Measurements from ENCODE around the gene SMOC2. TPM values are rescaled to one million over a fixed set of nuclear protein-coding genes. Genes with fewer than 3 reads are reported as not detected.

Gene SMOC2
- total and polyA plus RNA-seq, 2 of the 13 experiments (the other 11 are each of a cell fraction or from before 2014, with no cell fraction given): not detected

DNA sequence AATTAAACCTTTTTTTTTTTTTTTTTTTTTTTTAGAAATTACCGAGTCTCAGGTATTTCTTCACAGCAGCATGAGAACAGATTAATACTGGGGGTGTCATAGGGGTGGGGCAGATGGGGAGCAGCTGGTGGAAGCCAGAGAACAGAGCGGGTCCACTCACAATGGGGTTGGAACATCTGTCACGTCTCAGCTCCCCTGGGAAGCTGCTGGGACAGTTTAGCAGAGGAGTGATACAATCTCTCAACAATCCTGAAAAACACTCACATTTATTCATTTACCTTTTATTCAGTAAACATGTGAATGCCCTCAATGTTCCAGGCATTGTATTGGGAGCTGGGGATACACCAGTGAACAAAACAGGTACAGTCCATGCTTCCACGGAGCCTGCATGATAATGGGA is 162.2 kb downstream of the SMOC2 start:
- CTCF ChIA-PET (ENCODE audit: low intra/inter-chr PET ratio, low total read pairs): no interaction called here
- Histone ChIP-seq H3K4me1 (ENCODE audit: insufficient read depth, low read length) (no peaks in the 10 kb centered on the region), H3K4me3 (replicated peaks in 1 of 3; ENCODE audit: insufficient read depth in 1 of 3, low read depth in 2 of 3, low read length in 3 of 3) (no peak overlapping the region), H3K9ac (ENCODE audit: insufficient read depth, low read depth, low read length) (no peak overlapping the region), H3K27me3 (ENCODE audit: control insufficient read depth in 1 of 2, insufficient read depth in 2 of 2, low read length in 2 of 2) (peaks cover 9 to 70% of the 10 kb centered on the region in 2 experiments), H3K79me2 (ENCODE audit: insufficient read depth, low read length) (no peaks in the 10 kb centered on the region), H3K9me3 (ENCODE audit: low read length) (no peaks in the 10 kb centered on the region), H3K36me3 (replicated peaks in 1 of 2; ENCODE audit: control insufficient read depth in 1 of 2, insufficient read depth in 2 of 2, low read length in 2 of 2) (no peaks in the 10 kb centered on the region), H3K27ac (ENCODE audit: extremely low read length, insufficient read depth, low read length) (no peak overlapping the region), H2AFZ (ENCODE audit: low read length) (no peak overlapping the region), H4K20me1 (ENCODE audit: insufficient read depth, low read length) (no peaks in the 10 kb centered on the region), H3K4me2 (ENCODE audit: low read depth, low read length) (no peak overlapping the region)
- DNase-seq (ENCODE audit: low spot score) (no peak), FAIRE-seq (no peak), ATAC-seq (no peak)
- WGBS (ENCODE audit: low lambda C conversion rate): 4% methylated on average over 4 of the region's 4 CpGs
- intact Hi-C loops (cut with micrococcal nuclease; ENCODE audit: unreplicated experiment): no loop called here
- no TSS peak for BruUV-seq (replicated peaks)
- POLR2A ChIA-PET: no interaction called here
- TF ChIP-seq, protein P1, sequence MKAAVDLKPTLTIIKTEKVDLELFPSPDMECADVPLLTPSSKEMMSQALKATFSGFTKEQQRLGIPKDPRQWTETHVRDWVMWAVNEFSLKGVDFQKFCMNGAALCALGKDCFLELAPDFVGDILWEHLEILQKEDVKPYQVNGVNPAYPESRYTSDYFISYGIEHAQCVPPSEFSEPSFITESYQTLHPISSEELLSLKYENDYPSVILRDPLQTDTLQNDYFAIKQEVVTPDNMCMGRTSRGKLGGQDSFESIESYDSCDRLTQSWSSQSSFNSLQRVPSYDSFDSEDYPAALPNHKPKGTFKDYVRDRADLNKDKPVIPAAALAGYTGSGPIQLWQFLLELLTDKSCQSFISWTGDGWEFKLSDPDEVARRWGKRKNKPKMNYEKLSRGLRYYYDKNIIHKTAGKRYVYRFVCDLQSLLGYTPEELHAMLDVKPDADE (CRISPR knock-in tag; IDR thresholded peaks at IDR 0.05): no peak
- TF ChIP-seq ZFP82 (CRISPR knock-in tag; IDR thresholded peaks at IDR 0.05; ENCODE audit: borderline replicate concordance) (no peak), ZNF629 (CRISPR knock-in tag; conservative IDR thresholded peaks at IDR 0.05) (no peak), FOXA3 (CRISPR knock-in tag; IDR thresholded peaks at IDR 0.05) (no peak), RFXANK (CRISPR knock-in tag; IDR thresholded peaks at IDR 0.05) (no peak), HOXD1 (CRISPR knock-in tag; IDR thresholded peaks at IDR 0.05) (no peak), ELF1 (CRISPR knock-in tag; IDR thresholded peaks at IDR 0.05) (no peak), HNRNPK (IDR thresholded peaks at IDR 0.05; ENCODE audit: low read depth, low read length, poor library complexity, severe bottlenecking) (no peak), ZNF773 (CRISPR knock-in tag; IDR thresholded peaks at IDR 0.05; ENCODE audit: borderline replicate concordance) (no peak), KAT7 (CRISPR knock-in tag; IDR thresholded peaks at IDR 0.05; ENCODE audit: borderline replicate concordance) (no peak), ZBTB20 (CRISPR knock-in tag; IDR thresholded peaks at IDR 0.05; ENCODE audit: borderline replicate concordance, low read depth) (no peak), NBN (conservative IDR thresholded peaks at IDR 0.05) (no peak), ZNF841 (CRISPR knock-in tag; IDR thresholded peaks at IDR 0.05; ENCODE audit: borderline replicate concordance) (no peak), ZNF768 (CRISPR knock-in tag; IDR thresholded peaks at IDR 0.05) (no peak)
- TF ChIP-seq, protein P2, sequence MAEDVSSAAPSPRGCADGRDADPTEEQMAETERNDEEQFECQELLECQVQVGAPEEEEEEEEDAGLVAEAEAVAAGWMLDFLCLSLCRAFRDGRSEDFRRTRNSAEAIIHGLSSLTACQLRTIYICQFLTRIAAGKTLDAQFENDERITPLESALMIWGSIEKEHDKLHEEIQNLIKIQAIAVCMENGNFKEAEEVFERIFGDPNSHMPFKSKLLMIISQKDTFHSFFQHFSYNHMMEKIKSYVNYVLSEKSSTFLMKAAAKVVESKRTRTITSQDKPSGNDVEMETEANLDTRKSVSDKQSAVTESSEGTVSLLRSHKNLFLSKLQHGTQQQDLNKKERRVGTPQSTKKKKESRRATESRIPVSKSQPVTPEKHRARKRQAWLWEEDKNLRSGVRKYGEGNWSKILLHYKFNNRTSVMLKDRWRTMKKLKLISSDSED (CRISPR knock-in tag; IDR thresholded peaks at IDR 0.05): no peak
- TF ChIP-seq, protein P3, sequence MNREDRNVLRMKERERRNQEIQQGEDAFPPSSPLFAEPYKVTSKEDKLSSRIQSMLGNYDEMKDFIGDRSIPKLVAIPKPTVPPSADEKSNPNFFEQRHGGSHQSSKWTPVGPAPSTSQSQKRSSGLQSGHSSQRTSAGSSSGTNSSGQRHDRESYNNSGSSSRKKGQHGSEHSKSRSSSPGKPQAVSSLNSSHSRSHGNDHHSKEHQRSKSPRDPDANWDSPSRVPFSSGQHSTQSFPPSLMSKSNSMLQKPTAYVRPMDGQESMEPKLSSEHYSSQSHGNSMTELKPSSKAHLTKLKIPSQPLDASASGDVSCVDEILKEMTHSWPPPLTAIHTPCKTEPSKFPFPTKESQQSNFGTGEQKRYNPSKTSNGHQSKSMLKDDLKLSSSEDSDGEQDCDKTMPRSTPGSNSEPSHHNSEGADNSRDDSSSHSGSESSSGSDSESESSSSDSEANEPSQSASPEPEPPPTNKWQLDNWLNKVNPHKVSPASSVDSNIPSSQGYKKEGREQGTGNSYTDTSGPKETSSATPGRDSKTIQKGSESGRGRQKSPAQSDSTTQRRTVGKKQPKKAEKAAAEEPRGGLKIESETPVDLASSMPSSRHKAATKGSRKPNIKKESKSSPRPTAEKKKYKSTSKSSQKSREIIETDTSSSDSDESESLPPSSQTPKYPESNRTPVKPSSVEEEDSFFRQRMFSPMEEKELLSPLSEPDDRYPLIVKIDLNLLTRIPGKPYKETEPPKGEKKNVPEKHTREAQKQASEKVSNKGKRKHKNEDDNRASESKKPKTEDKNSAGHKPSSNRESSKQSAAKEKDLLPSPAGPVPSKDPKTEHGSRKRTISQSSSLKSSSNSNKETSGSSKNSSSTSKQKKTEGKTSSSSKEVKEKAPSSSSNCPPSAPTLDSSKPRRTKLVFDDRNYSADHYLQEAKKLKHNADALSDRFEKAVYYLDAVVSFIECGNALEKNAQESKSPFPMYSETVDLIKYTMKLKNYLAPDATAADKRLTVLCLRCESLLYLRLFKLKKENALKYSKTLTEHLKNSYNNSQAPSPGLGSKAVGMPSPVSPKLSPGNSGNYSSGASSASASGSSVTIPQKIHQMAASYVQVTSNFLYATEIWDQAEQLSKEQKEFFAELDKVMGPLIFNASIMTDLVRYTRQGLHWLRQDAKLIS (CRISPR knock-in tag; IDR thresholded peaks at IDR 0.05): no peak
- TF ChIP-seq, protein P4, sequence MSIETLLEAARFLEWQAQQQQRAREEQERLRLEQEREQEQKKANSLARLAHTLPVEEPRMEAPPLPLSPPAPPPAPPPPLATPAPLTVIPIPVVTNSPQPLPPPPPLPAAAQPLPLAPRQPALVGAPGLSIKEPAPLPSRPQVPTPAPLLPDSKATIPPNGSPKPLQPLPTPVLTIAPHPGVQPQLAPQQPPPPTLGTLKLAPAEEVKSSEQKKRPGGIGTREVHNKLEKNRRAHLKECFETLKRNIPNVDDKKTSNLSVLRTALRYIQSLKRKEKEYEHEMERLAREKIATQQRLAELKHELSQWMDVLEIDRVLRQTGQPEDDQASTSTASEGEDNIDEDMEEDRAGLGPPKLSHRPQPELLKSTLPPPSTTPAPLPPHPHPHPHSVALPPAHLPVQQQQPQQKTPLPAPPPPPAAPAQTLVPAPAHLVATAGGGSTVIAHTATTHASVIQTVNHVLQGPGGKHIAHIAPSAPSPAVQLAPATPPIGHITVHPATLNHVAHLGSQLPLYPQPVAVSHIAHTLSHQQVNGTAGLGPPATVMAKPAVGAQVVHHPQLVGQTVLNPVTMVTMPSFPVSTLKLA (IDR thresholded peaks at IDR 0.05): no peak
- TF ChIP-seq, protein P5, sequence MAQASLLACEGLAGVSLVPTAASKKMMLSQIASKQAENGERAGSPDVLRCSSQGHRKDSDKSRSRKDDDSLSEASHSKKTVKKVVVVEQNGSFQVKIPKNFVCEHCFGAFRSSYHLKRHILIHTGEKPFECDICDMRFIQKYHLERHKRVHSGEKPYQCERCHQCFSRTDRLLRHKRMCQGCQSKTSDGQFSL (CRISPR knock-in tag; IDR thresholded peaks at IDR 0.05): no peak
- in situ Hi-C loops (cut with HindIII; ENCODE audit: extremely low pct_ligation_motif_present, low pct_unique_long_range_greater_than_20kb): no loop called here

Measured in HepG2 (cell line).